Erythroblast (primary cell): Measurements from ENCODE around the gene MEX3C.

Source experiments
- DNase-seq, 2 experiments: peaks; one replicate each; lab custom pipeline; 2025; lab: John Stamatoyannopoulos, UW
- GATA1 ChIP-seq: IDR thresholded peaks from 2 replicates; pipeline ENCODE4 v1.6.1; 2011; ENCODE audit warnings: low read depth, mild to moderate bottlenecking, control low read depth, low read length, moderate library complexity
- POLR2A ChIP-seq: IDR thresholded peaks from 2 replicates; pipeline ENCODE4 v1.6.1; 2011; ENCODE audit warnings: mild to moderate bottlenecking, low read length

Gene MEX3C

GRCh38 chr18:51133580-51134160 lies 63.8 kb downstream of the MEX3C start:
- no peak for TF ChIP-seq POLR2A
- TF ChIP-seq GATA1 = no peak
- no peak for DNase-seq

- no peak for DNase-seq
- TF ChIP-seq GATA1 (no peak), POLR2A (no peak)
These were observed 65.1 kb downstream of the MEX3C start for GRCh38 chr18:51132256-51132935.

DNA sequence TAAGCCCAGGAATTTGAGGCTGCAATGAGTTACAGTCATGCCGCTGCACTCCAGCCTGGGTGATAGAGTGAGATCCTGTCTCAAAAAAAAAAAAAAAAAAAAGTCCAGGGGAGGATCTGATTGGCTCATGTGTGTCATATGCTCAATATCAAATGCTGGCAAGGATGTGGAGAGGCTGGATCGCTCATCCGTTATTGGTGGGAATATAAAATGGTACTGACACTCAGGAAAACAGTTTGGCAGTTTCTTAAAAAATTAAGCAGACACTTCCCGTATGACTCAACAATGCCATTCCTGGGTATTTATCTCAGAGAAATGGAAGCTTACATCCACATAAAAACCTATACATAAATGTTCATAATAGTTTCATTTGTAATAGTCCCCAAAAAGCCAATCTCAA lies 68.9 kb downstream of the MEX3C start:
- TF ChIP-seq GATA1 (no peak), POLR2A (no peak)

GRCh38 chr18:51127664-51128063 lies 69.8 kb downstream of the MEX3C start:
- DNase-seq = no peak

More for the DNA sequence above, 68.9 kb downstream of the MEX3C start:
- DNase-seq = no peak

GRCh38 chr18:51125976-51126375 lies 71.5 kb downstream of the MEX3C start:
- no peak for DNase-seq
- TF ChIP-seq GATA1 (no peak), POLR2A (no peak)

More at GRCh38 chr18:51127664-51128063, 69.8 kb downstream of the MEX3C start:
- TF ChIP-seq POLR2A (no peak), GATA1 (no peak)
